Measurements from ENCODE around the gene PAK1.

Gene PAK1

DNA sequence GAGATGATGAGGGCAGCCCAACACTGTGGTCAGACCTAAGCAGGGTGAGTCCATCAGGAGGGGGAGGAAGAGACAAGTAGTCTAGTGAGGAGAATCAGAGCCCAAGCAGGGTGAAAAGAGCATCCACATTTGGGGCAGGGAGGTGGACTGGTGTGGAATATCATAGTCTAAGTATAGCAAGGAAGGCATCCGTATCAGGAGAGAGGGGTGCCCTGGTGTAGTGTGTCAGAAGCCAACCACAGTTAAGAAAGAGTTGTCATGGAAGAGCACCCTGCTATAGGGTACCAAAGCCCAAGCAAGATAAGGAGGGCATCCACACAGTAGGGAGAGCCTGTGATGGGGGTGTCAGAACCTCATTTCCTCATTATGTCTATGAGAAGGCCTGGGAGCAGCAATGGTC is 45.3 kb downstream of the PAK1 start:
- Histone ChIP-seq H3K4me1 (no peaks in the 10 kb centered on the region), H3K9me3 (peaks cover 3% of the 10 kb centered on the region; the same call in 1 of the 2 replicates), H3K27me3 (no peaks in the 10 kb centered on the region; the same call in 1 of the 2 replicates), H3K36me3 (no peaks in the 10 kb centered on the region), H3K4me3 (ENCODE audit: low read depth, low read length) (no peak overlapping the region)
- TF ChIP-seq, protein P1, sequence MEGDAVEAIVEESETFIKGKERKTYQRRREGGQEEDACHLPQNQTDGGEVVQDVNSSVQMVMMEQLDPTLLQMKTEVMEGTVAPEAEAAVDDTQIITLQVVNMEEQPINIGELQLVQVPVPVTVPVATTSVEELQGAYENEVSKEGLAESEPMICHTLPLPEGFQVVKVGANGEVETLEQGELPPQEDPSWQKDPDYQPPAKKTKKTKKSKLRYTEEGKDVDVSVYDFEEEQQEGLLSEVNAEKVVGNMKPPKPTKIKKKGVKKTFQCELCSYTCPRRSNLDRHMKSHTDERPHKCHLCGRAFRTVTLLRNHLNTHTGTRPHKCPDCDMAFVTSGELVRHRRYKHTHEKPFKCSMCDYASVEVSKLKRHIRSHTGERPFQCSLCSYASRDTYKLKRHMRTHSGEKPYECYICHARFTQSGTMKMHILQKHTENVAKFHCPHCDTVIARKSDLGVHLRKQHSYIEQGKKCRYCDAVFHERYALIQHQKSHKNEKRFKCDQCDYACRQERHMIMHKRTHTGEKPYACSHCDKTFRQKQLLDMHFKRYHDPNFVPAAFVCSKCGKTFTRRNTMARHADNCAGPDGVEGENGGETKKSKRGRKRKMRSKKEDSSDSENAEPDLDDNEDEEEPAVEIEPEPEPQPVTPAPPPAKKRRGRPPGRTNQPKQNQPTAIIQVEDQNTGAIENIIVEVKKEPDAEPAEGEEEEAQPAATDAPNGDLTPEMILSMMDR (IDR thresholded peaks at IDR 0.05; ENCODE audit: low read depth, low read length): no peak
- no peak for DNase-seq

GRCh38 chr11:77425346-77425745 is 48.5 kb downstream of the PAK1 start:
- Histone ChIP-seq H3K4me3 (ENCODE audit: low read depth, low read length) (no peak overlapping the region), H3K36me3 (no peaks in the 10 kb centered on the region), H3K9me3 (peaks cover 3% of the 10 kb centered on the region; the same call in 1 of the 2 replicates), H3K27me3 (no peaks in the 10 kb centered on the region; the same call in 1 of the 2 replicates), H3K4me1 (no peaks in the 10 kb centered on the region)
- DNase-seq: no peak
- TF ChIP-seq, protein P1 (IDR thresholded peaks at IDR 0.05; ENCODE audit: low read depth, low read length): no peak

GRCh38 chr11:77424644-77425043 is 49.2 kb downstream of the PAK1 start:
- H3K36me3 ChIP-seq: no peaks in the 10 kb centered on the region
- H3K27me3 ChIP-seq: no peaks in the 10 kb centered on the region; the same call in 1 of the 2 replicates
- DNase-seq: no peak
- no peaks in the 10 kb centered on the region for H3K4me1 ChIP-seq
- peaks cover 3% of the 10 kb centered on the region; the same call in 1 of the 2 replicates for H3K9me3 ChIP-seq
- H3K4me3 ChIP-seq (ENCODE audit: low read depth, low read length): no peak overlapping the region
- TF ChIP-seq, protein P1 (IDR thresholded peaks at IDR 0.05; ENCODE audit: low read depth, low read length): no peak

DNA sequence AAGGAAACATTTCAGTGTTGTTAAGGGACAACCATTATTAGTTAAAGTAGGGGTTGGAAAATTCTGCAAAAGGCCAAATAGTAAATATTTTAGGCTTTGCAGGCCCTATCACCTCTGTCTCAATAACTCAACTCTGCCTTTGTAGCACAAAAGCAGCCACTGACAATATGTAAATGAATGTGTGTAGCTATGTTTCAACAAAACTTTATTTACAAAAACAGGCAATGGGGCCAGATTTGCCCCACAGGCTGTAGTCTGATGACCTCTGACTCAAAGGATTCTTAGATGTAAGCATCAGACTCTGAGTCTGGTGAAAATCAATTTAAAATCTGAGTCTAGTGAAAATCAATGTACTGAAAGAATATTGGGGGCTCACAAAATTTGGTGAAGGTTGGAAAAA is 50.3 kb downstream of the PAK1 start:
- Histone ChIP-seq H3K36me3 (no peaks in the 10 kb centered on the region), H3K4me3 (ENCODE audit: low read depth, low read length) (no peak overlapping the region), H3K4me1 (no peaks in the 10 kb centered on the region; the same call in none of the 2 replicates), H3K9me3 (no peaks in the 10 kb centered on the region), H3K27me3 (no peaks in the 10 kb centered on the region)
- TF ChIP-seq, protein P1 (IDR thresholded peaks at IDR 0.05; ENCODE audit: low read depth, low read length): no peak
- DNase-seq: no peak

DNA sequence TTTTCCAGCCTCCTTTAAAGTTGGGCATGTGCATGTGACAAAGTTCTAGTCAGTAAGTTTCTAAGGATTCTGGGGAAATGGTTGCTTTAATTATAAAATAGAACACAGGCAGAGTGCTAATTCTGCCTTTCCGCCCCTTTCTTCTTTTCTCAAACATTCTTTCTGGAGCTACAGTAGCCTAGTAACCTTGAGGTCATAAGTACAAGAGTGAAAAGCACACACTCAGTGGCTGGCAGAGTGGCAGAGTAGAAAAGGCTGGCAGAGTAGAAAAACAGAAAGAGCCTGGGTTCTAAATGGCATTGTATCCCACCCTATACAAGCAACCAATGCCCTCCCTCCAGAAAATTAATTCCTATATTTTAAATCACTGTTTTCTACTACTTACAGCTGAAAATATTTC is 51.2 kb downstream of the PAK1 start:
- no peak overlapping the region for H3K4me3 ChIP-seq (ENCODE audit: low read depth, low read length)
- H3K4me1 ChIP-seq: no peaks in the 10 kb centered on the region; the same call in none of the 2 replicates
- no peaks in the 10 kb centered on the region for H3K36me3 ChIP-seq
- H3K9me3 ChIP-seq: no peaks in the 10 kb centered on the region
- TF ChIP-seq, protein P1 (IDR thresholded peaks at IDR 0.05; ENCODE audit: low read depth, low read length): no peak
- DNase-seq: no peak
- no peaks in the 10 kb centered on the region for H3K27me3 ChIP-seq

- no peak for DNase-seq
Observed at GRCh38 chr11:77421041-77421723, 52.7 kb downstream of the PAK1 start.

More at GRCh38 chr11:77421041-77421723, 52.7 kb downstream of the PAK1 start:
- TF ChIP-seq, protein P1 (IDR thresholded peaks at IDR 0.05; ENCODE audit: low read depth, low read length): no peak
- no peaks in the 10 kb centered on the region for H3K9me3 ChIP-seq
- H3K27me3 ChIP-seq: no peaks in the 10 kb centered on the region
- H3K4me3 ChIP-seq (ENCODE audit: low read depth, low read length): no peak overlapping the region
- no peaks in the 10 kb centered on the region for H3K36me3 ChIP-seq
- no peaks in the 10 kb centered on the region; the same call in none of the 2 replicates for H3K4me1 ChIP-seq

Data from BE2C (cell line).